Measurements from ENCODE around the gene SDK2.

DNA sequence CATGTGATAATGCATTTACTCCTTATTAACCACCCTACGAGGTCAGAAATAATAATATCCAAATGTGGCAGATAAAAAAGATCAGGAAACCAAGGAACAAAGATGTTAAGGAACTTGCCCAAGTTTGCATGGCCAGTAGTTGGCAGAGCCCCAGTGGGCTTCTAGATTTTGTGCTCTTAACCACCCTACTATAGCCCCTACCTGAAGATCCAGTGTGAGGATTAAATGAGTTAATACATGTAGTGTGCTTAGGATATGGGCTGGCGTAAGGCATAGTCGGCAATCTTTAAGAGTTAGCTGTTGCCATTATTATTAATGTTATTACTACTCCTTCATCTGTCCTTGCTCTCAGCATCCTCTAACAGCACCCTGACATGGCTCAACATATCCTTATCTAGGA is 153.4 kb downstream of the SDK2 start:
- TF ChIP-seq, protein P1, sequence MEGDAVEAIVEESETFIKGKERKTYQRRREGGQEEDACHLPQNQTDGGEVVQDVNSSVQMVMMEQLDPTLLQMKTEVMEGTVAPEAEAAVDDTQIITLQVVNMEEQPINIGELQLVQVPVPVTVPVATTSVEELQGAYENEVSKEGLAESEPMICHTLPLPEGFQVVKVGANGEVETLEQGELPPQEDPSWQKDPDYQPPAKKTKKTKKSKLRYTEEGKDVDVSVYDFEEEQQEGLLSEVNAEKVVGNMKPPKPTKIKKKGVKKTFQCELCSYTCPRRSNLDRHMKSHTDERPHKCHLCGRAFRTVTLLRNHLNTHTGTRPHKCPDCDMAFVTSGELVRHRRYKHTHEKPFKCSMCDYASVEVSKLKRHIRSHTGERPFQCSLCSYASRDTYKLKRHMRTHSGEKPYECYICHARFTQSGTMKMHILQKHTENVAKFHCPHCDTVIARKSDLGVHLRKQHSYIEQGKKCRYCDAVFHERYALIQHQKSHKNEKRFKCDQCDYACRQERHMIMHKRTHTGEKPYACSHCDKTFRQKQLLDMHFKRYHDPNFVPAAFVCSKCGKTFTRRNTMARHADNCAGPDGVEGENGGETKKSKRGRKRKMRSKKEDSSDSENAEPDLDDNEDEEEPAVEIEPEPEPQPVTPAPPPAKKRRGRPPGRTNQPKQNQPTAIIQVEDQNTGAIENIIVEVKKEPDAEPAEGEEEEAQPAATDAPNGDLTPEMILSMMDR (IDR thresholded peaks at IDR 0.05) = no peak
- no peak for TF ChIP-seq POLR2A (IDR thresholded peaks at IDR 0.05)
